ENCODE measurements around the gene MGA.

The MGA gene

DNA sequence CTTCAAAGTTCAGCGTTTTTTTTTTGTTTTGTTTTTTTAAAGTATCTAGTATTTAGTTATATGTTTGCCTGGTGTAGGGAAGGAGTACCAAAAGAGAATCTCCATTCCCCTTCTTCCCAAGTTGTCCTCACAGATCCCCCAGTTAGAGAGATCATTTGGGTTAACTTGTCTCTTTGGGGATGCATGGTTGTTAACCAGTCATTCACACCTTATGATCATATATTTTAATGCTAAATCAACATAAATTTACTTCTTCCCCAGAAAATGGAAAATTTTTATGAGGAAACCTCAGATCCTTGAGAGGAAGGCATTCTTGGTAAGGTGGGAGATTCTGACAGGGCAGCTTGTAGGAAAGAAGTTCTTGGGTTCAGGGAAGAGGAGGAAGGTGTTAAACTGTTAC is 1.5 kb upstream of the MGA start:
- TF ChIP-seq RARB (CRISPR knock-in tag; IDR thresholded peaks at IDR 0.05) (no peak), GLIS3 (CRISPR knock-in tag; IDR thresholded peaks at IDR 0.05) (no peak), ARNTL (CRISPR knock-in tag; IDR thresholded peaks at IDR 0.05; ENCODE audit: borderline replicate concordance, low read depth) (no peak), ESRRG (CRISPR knock-in tag; IDR thresholded peaks at IDR 0.05) (no peak), ZFP3 (CRISPR knock-in tag; IDR thresholded peaks at IDR 0.05) (no peak), PPARA (CRISPR knock-in tag; IDR thresholded peaks at IDR 0.05; ENCODE audit: borderline replicate concordance) (no peak), ZNF565 (CRISPR knock-in tag; conservative IDR thresholded peaks at IDR 0.05; ENCODE audit: low read depth) (no peak), ZC3H10 (CRISPR knock-in tag; IDR thresholded peaks at IDR 0.05) (no peak), CSDC2 (CRISPR knock-in tag; IDR thresholded peaks at IDR 0.05) (no peak), TOX (CRISPR knock-in tag; IDR thresholded peaks at IDR 0.05; ENCODE audit: borderline replicate concordance) (no peak), BACH2 (CRISPR knock-in tag; IDR thresholded peaks at IDR 0.05; ENCODE audit: borderline replicate concordance) (no peak)
- TF ChIP-seq, protein P1, sequence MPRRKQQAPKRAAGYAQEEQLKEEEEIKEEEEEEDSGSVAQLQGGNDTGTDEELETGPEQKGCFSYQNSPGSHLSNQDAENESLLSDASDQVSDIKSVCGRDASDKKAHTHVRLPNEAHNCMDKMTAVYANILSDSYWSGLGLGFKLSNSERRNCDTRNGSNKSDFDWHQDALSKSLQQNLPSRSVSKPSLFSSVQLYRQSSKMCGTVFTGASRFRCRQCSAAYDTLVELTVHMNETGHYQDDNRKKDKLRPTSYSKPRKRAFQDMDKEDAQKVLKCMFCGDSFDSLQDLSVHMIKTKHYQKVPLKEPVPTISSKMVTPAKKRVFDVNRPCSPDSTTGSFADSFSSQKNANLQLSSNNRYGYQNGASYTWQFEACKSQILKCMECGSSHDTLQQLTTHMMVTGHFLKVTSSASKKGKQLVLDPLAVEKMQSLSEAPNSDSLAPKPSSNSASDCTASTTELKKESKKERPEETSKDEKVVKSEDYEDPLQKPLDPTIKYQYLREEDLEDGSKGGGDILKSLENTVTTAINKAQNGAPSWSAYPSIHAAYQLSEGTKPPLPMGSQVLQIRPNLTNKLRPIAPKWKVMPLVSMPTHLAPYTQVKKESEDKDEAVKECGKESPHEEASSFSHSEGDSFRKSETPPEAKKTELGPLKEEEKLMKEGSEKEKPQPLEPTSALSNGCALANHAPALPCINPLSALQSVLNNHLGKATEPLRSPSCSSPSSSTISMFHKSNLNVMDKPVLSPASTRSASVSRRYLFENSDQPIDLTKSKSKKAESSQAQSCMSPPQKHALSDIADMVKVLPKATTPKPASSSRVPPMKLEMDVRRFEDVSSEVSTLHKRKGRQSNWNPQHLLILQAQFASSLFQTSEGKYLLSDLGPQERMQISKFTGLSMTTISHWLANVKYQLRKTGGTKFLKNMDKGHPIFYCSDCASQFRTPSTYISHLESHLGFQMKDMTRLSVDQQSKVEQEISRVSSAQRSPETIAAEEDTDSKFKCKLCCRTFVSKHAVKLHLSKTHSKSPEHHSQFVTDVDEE (CRISPR knock-in tag; IDR thresholded peaks at IDR 0.05): no peak
- TF ChIP-seq, protein P2, sequence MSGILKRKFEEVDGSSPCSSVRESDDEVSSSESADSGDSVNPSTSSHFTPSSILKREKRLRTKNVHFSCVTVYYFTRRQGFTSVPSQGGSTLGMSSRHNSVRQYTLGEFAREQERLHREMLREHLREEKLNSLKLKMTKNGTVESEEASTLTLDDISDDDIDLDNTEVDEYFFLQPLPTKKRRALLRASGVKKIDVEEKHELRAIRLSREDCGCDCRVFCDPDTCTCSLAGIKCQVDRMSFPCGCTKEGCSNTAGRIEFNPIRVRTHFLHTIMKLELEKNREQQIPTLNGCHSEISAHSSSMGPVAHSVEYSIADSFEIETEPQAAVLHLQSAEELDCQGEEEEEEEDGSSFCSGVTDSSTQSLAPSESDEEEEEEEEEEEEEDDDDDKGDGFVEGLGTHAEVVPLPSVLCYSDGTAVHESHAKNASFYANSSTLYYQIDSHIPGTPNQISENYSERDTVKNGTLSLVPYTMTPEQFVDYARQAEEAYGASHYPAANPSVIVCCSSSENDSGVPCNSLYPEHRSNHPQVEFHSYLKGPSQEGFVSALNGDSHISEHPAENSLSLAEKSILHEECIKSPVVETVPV (CRISPR knock-in tag; IDR thresholded peaks at IDR 0.05): no peak
- ATAC-seq: no peak

DNA sequence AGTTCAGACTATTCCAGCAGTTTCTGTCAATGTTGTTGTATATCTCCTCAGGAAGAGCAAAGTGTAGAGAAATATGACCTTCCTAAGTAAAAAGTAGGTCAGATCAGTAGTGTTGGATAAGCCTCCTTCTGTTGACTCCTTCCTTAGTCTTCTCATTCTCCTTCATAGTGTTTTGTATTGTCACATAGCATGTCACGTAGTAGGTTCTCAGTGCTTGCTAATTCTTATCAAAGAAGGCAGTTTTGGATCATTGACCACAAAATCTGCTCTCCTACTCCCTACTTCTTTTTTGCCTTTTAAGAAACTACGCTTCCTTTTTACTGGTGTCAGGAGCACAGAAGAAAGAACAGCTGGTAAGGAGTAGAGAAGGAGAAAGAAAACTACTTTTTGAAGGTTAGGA is 1.0 kb upstream of the MGA start:
- ATAC-seq: no peak
- no peak for TF ChIP-seq RARB (CRISPR knock-in tag; IDR thresholded peaks at IDR 0.05)
- TF ChIP-seq ZNF70 (CRISPR knock-in tag; IDR thresholded peaks at IDR 0.05): no peak
- TF ChIP-seq ZC3H10 (CRISPR knock-in tag; IDR thresholded peaks at IDR 0.05): no peak
- no peak for TF ChIP-seq PPARA (CRISPR knock-in tag; IDR thresholded peaks at IDR 0.05; ENCODE audit: borderline replicate concordance)
- TF ChIP-seq, protein P3, sequence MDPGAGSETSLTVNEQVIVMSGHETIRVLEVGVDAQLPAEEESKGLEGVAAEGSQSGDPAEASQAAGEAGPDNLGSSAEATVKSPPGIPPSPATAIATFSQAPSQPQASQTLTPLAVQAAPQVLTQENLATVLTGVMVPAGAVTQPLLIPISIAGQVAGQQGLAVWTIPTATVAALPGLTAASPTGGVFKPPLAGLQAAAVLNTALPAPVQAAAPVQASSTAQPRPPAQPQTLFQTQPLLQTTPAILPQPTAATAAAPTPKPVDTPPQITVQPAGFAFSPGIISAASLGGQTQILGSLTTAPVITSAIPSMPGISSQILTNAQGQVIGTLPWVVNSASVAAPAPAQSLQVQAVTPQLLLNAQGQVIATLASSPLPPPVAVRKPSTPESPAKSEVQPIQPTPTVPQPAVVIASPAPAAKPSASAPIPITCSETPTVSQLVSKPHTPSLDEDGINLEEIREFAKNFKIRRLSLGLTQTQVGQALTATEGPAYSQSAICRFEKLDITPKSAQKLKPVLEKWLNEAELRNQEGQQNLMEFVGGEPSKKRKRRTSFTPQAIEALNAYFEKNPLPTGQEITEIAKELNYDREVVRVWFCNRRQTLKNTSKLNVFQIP (CRISPR knock-in tag; IDR thresholded peaks at IDR 0.05; ENCODE audit: borderline replicate concordance, low read depth): no peak
- no peak for TF ChIP-seq ISL1 (CRISPR knock-in tag; IDR thresholded peaks at IDR 0.05)
- TF ChIP-seq, protein P4, sequence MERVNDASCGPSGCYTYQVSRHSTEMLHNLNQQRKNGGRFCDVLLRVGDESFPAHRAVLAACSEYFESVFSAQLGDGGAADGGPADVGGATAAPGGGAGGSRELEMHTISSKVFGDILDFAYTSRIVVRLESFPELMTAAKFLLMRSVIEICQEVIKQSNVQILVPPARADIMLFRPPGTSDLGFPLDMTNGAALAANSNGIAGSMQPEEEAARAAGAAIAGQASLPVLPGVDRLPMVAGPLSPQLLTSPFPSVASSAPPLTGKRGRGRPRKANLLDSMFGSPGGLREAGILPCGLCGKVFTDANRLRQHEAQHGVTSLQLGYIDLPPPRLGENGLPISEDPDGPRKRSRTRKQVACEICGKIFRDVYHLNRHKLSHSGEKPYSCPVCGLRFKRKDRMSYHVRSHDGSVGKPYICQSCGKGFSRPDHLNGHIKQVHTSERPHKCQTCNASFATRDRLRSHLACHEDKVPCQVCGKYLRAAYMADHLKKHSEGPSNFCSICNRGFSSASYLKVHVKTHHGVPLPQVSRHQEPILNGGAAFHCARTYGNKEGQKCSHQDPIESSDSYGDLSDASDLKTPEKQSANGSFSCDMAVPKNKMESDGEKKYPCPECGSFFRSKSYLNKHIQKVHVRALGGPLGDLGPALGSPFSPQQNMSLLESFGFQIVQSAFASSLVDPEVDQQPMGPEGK (CRISPR knock-in tag; IDR thresholded peaks at IDR 0.05; ENCODE audit: borderline replicate concordance): no peak
- TF ChIP-seq TOX (CRISPR knock-in tag; IDR thresholded peaks at IDR 0.05; ENCODE audit: borderline replicate concordance): no peak
- TF ChIP-seq, protein P5, sequence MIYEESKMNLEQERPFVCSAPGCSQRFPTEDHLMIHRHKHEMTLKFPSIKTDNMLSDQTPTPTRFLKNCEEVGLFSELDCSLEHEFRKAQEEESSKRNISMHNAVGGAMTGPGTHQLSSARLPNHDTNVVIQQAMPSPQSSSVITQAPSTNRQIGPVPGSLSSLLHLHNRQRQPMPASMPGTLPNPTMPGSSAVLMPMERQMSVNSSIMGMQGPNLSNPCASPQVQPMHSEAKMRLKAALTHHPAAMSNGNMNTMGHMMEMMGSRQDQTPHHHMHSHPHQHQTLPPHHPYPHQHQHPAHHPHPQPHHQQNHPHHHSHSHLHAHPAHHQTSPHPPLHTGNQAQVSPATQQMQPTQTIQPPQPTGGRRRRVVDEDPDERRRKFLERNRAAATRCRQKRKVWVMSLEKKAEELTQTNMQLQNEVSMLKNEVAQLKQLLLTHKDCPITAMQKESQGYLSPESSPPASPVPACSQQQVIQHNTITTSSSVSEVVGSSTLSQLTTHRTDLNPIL (CRISPR knock-in tag; IDR thresholded peaks at IDR 0.05; ENCODE audit: low read depth): no peak
- no peak for TF ChIP-seq ZFP3 (CRISPR knock-in tag; IDR thresholded peaks at IDR 0.05)
- no peak for TF ChIP-seq ESRRG (CRISPR knock-in tag; IDR thresholded peaks at IDR 0.05)
- no peak for TF ChIP-seq OSR1 (CRISPR knock-in tag; IDR thresholded peaks at IDR 0.05)
- no peak for TF ChIP-seq TCF4 (CRISPR knock-in tag; IDR thresholded peaks at IDR 0.05; ENCODE audit: borderline replicate concordance)
- TF ChIP-seq, protein P2 (CRISPR knock-in tag; IDR thresholded peaks at IDR 0.05): no peak
- TF ChIP-seq ZFP30 (CRISPR knock-in tag; IDR thresholded peaks at IDR 0.05): no peak
- no peak for TF ChIP-seq BACH2 (CRISPR knock-in tag; IDR thresholded peaks at IDR 0.05; ENCODE audit: borderline replicate concordance)
- no peak for TF ChIP-seq CSDC2 (CRISPR knock-in tag; IDR thresholded peaks at IDR 0.05)
- no peak for TF ChIP-seq ZNF8 (CRISPR knock-in tag; IDR thresholded peaks at IDR 0.05)
- no peak for TF ChIP-seq ARNTL (CRISPR knock-in tag; IDR thresholded peaks at IDR 0.05; ENCODE audit: borderline replicate concordance, low read depth)
- no peak for TF ChIP-seq ZNF565 (CRISPR knock-in tag; conservative IDR thresholded peaks at IDR 0.05; ENCODE audit: low read depth)

Data from SK-N-SH treated with all-trans-retinoic acid at 6 μM for 48 hours (cell line).